ENCODE data around the gene GYS1.
"Not testable (repeated sequence)": the region's sequence is repeated elsewhere in the genome, so short reads cannot be mapped to it uniquely, and the experiment has no call there.

Gene GYS1

DNA sequence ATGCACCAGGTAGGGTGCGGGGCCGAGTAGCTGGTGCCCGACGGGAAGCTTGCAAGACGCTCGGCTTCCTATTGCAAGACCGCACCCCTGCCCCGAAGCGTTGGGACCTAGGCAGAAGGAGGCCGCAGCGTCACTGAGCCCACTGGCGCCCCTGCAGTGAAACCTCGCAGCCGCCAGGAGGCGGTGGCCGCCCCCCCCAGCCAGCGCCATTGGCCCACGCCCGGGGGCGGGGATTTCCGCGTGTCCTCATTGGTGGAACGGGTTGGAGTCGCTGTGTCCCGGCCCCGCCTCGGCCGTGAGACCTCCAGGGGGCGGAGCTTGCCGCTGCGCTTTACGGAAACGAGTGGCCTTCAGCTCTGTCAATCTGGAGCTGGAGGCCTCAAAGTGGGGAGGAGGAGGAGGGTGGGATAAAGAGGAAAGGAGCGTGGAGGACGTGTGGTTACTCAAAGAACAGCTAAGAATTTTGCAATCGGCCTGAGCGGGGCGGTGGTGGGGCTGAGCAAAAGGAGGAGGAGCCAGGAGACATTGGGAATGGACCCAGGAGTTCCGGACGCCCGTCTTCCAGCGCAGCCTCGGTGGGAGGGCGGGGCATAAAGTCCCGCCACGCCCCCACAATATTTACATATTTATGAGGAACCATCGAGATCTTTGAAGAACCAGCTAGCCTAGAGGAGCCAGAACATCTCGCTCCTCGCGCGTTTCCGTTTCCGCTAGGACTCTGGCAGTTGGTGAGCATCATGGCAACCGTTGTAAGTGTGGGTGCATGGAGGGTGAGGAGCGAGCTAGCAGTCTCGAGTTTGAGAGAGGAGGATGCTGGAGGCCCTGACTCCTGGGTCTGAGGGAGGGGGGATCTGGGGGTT is at the start of gene GYS1, which contains the start of gene RUVBL2:
Gene GYS1 (minus strand): TSS at position 135 of the 860 bp plus-strand sequence. CDS start 197 bp downstream, outside the sequence.
Gene RUVBL2 (plus strand): TSS at position 713 of the 860 bp plus-strand sequence. CDS start 25 bp downstream, at position 738.
- peak; percentile 94 for DNase-seq

DNA sequence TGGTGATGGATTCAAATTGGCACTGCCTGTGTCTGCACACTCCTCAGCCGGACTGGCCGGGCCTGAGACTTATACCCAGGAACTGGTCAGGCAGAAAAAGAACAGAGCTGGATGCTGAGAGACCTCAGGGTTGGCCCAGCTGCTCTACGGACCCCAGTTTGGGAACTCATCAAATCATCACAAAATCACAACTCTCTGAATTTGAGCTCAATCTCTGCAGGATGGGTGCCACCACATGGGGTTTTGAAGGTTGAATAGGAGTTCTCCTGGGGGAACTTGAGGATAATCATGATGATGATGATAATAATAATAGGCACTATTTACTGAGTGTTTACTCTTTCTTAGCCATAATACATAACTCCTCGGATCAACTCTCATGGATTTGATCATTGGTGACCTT is 49.6 kb upstream of the GYS1 start:
- not testable (repeated sequence) for DNase-seq

DNA sequence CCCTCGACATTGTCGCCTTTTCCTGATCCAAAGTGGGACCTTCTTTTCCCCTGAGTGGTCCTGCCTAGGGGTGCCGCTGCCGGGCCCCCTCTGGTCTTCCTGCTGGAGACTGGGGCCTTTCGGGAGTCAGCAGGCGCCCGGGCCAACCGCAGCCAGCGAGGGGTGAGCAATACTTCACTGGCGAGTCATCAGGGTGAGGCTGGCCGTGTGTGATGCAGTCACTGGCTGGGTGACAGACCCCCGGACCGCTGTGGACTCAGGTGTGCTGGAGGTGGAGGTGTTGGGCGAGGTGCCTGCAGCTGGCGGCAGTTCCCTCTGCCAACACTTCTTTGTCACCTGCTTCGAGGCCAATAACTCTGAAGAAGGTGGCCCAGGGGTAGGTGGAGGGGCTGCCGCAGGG is 49.1 kb upstream of the GYS1 start:
- DNase-seq = no peak

DNA sequence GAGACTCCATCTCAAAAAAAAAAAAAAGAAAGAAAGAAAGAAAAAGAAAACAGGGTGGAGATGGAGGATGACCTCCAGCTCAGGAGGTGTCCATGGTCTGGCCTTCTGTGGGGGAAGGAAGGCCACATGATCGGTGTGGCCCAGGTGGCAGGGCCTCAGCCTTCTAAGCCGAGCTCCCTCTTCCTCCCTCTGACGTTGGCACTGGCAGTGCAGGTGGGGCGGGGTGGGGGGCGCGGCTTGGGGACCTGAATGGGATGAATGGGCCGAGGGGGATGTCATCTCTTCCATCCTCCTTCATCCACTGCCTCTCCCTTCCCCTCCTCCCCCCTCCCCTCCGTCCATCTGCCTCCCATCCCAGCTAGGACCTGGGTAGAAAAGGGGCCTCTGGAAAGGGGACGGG is 46.6 kb upstream of the GYS1 start:
- not testable (repeated sequence) for DNase-seq

DNA sequence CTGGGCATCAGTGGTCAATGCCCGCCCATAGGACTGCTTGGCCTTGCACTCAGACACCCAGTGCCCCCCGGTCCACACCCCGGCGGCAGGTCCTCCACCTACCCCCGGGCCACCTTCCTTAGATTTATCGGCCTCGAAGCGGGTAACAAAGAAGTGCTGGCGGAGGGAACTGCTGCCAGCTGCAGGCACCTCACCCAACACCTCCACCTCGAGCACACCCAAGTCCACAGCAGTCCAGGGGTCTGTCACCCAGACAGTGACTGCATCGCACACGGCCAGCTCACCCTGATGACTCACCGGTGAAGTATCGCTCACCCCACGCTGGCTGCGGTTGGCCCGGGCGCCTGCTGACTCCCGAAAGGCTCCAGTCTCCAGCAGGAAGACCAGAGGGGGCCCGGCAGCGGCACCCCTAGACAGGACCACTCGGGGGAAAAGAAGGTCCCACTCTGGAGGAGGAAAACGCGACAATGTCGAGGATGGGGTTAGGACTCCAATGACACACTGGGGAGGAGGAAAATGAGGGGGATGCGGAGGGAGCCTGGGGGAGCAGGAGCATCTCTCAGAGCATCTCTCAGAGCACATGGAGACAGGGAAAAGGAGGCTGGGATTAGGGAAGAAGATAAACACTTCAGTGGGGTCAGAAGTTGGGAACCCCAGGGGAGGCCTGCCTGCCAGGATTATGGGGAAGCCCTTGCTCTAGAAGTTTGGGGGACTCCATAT is 45.6 kb upstream of the GYS1 start:
- DNase-seq = not testable (repeated sequence)

DNA sequence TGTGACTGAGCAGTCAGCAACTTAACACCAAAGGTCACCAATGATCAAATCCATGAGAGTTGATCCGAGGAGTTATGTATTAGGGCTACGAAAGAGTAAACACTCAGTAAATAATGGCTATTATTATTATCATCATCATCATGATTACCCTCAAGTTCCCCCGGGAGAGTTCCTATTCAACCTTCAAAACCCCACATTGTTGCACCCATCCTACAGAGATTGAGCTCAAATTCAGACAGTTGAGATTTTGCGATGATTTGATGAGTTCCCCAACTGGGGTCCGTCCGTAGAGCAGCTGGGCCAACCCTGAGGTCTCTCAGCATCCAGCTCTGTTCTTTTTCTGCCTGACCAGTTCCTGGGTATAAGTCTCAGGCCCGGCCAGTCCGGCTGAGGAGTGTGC is 45.0 kb upstream of the GYS1 start:
- not testable (repeated sequence) for DNase-seq

DNA sequence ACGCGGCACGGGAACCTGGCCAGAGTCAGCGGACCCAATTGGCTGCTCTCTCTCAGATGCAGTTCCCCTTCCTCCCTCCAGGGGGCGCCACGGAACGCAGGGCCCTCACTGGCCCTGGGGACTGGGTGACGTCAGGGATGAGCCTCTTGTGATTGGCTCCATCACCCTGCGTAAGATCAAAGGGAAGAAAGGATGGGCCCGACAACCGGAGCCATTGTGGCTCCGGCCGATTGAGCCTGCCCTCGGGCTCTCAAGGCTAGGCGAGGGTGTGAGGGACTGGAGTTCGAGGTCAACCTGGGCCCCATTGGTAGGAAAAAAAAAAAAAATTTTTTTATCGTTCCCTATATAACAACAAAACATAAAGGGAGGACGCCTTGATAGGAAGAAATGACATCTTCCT is 43.7 kb upstream of the GYS1 start, which contains the start of gene CGB1:
Gene CGB1 (minus strand): TSS at position 81 of the 400 bp plus-strand sequence. CDS start 184 bp downstream, outside the sequence.
- DNase-seq = not testable (repeated sequence)

DNA sequence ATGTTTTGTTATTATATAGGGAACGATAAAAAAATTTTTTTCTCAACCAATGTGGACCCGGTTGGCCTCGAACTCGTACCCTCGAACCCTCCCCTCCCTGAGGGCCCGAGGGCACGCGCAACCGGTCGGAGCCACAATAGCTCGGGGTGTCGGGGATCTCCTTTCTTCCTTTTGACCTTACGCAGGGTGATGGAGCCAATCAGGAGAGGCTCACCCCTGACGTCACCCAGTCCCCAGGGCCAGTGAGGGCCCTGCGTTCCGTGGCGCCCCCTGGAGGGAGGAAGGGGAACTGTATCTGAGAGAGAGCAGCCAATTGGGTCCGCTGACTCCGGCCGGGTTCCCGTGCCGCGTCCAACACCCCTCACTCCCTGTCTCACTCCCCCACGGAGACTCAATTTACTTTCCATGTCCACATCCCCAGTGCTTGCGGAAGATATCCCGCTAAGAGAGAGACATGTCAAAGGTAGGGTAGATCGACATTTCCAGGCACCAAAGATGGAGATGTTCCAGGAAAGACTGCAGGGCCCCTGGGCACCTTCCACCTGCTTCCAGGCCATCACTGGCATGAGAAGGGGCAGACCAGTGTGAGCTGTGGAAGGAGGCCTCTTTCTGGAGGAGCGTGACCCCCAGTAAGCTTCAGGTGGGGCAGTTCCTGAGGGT is 38.7 kb upstream of the GYS1 start, which contains the start of gene CGB2:
Gene CGB2 (plus strand): TSS at position 249 of the 660 bp plus-strand sequence. CDS start 206 bp downstream, at position 455.
- DNase-seq = not testable (repeated sequence)

DNA sequence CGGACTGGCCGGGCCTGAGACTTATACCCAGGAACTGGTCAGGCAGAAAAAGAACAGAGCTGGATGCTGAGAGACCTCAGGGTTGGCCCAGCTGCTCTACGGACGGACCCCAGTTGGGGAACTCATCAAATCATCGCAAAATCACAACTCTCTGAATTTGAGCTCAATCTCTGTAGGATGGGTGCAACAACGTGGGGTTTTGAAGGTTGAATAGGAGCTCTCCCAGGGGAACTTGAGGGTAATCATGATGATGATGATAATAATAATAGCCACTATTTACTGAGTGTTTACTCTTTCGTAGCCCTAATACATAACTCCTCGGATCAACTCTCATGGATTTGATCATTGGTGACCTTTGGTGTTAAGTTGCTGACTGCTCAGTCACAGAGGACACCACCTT is 37.2 kb upstream of the GYS1 start:
- not testable (repeated sequence) for DNase-seq

DNA sequence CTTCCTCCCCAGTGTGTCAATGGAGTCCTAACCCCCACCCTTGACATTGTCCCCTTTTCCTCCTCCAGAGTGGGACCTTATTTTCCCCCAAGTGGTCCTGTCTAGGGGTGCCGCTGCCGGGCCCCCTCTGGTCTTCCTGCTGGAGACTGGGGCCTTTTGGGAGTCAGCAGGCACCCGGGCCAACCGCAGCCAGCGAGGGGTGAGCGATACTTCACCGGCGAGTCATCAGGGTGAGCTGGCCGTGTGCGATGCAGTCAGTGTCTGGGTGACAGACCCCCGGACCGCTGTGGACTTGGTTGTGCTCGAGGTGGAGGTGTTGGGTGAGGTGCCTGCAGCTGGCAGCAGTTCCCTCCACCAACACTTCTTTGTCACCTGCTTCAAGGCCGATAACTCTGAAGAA is 36.6 kb upstream of the GYS1 start:
- not testable (repeated sequence) for DNase-seq

DNA sequence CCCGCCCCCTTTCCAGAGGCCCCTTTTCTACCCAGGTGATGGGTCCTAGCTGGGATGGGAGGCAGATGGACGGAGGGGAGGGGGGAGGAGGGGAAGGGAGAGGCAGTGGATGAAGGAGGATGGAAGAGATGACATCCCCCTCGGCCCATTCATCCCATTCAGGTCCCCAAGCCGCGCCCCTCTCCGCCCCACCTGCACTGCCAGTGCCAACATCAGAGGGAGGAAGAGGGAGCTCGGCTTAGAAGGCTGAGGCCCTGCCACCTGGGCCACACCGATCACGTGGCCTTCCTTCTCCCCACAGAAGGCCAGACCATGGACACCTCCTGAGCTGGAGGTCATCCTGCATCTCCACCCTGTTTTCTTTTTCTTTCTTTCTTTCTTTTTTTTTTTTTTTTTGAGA is 35.6 kb upstream of the GYS1 start:
- not testable (repeated sequence) for DNase-seq

DNA sequence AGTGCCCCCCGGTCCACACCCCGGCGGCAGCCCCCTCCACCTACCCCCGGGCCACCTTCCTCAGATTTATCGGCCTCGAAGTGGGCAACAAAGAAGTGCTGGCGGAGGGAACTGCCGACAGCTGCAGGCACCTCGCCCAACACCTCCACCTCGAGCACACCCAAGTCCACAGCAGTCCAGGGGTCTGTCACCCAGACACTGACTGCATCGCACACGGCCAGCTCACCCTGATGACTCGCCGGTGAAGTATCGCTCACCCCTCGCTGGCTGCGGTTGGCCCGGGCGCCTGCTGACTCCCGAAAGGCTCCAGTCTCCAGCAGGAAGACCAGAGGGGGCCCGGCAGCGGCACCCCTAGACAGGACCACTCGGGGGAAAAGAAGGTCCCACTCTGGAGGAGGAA is 32.5 kb upstream of the GYS1 start:
- not testable (repeated sequence) for DNase-seq

DNA sequence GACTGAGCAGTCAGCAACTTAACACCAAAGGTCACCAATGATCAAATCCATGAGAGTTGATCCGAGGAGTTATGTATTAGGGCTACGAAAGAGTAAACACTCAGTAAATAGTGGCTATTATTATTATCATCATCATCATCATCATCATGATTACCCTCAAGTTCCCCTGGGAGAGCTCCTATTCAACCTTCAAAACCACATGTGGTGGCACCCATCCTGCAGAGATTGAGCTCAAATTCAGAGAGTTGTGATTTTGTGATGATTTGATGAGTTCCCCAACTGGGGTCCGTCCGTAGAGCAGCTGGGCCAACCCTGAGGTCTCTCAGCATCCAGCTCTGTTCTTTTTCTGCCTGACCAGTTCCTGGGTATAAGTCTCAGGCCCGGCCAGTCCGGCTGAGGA is 32.0 kb upstream of the GYS1 start:
- not testable (repeated sequence) for DNase-seq

DNA sequence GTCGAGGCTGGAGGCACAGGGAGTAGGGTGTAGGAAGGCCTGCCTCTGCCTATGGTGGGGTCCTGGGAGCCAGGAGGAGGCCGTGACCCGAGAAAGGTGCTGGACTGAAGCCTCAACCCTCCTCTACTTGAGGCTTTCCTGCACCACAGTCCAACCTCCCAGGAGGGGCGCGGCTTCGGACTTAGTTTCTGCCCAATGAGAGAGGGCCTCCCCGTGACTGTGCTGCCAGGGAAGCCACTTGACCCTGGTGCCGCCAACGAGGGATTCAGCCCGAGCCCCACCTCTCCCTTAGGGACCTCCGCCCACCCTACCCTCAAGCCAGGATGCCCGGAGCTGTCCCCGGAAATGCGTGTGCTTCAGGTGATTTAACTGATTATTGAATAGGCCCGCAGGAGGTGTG is 31.1 kb upstream of the GYS1 start, which contains the start of gene CGB3:
Gene CGB3 (minus strand): TSS at position 101 of the 400 bp plus-strand sequence. CDS start 362 bp downstream, outside the sequence.
- DNase-seq = not testable (repeated sequence)

DNA sequence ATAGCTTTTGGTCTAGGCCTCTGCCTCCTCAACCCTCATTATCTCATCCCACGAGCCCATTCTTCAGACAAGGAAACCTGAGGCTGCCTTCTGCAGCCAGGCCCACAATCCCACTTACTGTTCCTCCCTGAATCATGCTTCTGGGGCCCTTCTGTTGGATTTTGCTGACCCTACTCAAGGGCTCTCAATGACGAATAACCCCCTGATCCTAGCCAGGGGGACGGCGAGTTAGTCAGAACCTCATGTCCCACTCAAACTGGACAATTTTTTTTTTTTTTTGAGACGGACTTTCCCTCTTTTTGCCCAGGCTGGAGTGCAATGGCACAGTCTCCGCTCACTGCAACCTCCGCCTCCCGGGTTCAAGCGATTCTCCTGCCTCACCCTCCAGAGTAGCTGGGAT is 29.0 kb upstream of the GYS1 start:
- DNase-seq = no peak

DNA sequence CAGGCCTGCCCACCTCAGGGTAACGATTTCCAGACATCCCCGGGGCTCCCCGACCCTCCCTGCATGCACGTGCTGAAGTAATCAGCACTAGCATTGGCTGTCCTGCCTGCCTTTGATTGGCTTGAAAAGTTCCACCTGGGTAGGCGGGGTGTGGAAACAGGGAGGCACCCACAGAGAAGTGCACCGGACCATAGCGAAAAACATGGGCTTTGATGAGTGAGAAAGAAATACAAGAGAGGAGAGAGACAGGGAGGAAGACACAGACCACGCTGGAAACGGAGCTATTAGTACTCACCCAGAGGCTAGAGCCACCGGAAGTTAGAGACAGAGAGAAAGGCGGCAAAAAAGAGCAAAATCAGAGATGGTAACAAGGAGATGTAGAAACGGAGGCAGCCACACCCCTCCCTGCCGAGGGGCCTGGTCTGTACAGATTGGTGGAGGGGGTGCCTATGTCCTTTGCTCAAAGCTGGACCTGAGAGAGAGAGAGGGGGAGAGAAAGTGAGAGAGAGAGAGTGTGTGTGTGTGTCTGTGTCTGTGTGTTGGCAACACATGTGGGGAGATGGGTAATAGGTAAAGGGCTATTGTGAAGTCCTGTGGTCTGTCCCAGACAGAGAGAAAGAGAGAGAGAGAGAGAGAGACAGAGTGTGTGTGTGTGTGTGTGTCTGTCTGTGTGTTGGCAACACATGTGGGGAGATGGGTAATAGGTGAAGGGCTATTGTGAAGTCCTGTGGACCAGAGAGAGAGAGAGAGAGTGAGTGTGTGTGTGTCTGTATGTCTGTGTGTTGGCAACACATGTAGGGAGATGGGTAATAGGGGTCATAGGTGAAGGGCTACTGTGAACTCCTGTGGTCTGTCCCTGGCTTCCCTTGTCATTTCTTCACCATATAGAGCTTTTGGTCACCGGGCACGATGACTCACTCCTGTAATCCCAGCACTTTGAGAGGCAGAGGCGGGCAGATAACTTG is 28.1 kb upstream of the GYS1 start:
- DNase-seq = no peak

DNA sequence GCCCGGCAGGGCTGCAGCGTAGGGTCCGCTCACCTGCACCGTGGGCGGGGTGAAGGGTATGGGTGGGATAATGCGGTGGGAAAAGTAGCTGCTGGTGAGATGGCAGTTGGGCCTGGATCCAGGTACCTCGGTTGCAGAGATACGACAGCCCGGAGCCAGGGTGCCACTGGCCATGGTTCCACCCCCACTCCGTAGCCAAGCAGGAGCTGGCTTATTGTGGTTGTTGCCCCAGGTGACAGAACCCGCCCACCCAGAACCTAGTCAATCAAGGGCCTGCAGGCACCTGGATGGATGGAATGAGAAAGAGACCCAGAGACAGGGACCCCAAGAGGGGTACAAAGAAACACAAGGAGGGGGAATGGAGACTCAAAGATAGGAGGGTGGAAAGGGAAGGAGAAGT is 27.2 kb upstream of the GYS1 start:
- no peak for DNase-seq

DNA sequence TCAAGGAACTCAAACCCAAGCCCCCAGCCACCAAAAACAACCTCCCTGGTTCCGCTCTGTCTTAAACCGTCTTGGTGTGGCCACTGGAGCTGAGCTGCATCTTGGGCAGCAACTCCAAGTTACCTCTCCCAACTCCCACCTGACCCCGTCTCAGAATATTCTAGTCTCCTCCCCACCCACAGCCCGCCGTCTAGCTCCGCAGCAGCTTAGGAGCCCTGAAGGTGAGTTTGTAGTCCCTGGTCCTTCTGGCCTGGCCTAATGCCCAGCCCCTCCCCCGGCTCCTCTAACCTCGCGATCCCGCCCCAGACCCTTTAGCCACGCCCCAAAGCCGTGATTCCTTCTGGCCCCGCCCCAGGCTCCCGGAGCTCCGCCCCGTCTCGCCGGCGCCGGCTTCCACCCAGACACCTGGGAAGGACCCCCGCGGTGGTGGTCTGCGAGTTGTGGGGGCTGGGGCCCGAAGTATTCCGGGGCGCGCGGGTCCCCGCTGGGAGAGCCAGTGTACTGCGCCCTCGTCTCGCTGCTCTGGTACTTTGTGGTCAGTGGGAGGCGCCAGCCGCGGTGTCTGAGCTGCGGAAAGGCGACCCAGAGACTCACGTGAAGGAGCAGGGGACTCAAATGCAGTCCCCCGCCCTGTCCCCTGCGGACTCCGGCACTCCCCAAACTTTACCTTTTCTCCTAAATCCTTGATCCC is 26.3 kb upstream of the GYS1 start:
- DNase-seq = no peak

DNA sequence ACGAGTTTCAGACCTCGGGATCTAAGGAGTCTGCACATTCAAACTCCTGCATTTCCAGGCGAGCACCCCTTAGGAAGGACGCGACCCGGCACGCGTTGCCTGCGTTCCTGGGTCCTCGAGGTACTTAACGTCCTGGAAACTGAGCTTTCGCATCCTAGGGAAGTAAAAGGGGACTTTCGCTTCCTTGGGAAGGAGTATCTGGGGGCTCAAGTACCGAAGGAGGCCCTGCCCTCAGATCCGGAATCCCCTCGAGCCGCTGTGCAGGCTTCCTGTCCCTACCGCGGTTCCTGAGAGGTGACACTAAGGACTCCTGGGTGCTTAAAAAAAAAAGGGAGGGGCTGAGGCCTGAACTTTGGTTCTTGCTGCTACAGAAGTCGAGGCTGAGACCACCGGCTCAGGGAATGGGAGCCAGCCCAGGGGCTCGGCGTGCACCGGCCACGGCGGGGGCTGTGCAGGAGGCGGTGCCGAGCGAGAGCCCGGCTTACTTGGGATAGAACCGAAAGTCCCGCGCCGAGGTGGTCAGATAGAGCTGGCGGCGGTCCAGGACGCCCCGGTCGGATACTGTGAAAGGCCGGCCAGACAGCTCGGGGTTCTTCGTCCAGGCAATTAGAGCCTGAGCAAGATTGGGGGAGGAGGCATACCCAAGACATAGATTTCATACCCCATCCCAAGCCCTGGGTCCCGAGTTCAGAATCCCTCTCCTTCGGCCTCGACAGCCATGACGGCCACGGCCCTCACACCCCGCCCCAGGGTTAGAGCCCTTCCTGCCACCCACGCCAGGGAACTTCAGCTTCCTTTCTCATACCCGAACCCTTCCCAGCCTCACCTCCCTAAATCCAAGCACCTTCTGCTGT is 25.5 kb upstream of the GYS1 start:
- DNase-seq = not testable (repeated sequence)
